A549 (cell line): ENCODE data around the gene TMPRSS2.

Experiments used
- BCL3 ChIP-seq: fragments of >200 bp; sonication (Bioruptor Twin); formaldehyde crosslinking; IDR thresholded peaks from 3 replicates; pipeline ENCODE4 v1.6.1; 2016
- BHLHE40 ChIP-seq: IDR thresholded peaks from 2 replicates; pipeline ENCODE4 v1.6.1; 2012; ENCODE audit warnings: low read depth, low read length, inconsistent platforms
- CEBPB ChIP-seq, 2 experiments: fragments of >200 bp in 1 of 2; sonication (Bioruptor Twin) in 1 of 2; formaldehyde crosslinking in 1 of 2; IDR thresholded peaks; 2 replicates each; pipeline ENCODE4 v1.6.1; 2012 to 2016
- CTCF ChIP-seq: fragments of >200 bp; sonication (Bioruptor Twin); formaldehyde crosslinking; IDR thresholded peaks from 3 replicates; pipeline ENCODE4 v1.5.1; 2016
- GATA3 ChIP-seq: IDR thresholded peaks from 2 replicates; pipeline ENCODE4 v1.6.1; 2012; ENCODE audit warnings: borderline replicate concordance
- HMGXB4 ChIP-seq: fragments of 250-450 bp; sonication (Bioruptor Pico); IDR thresholded peaks from 2 replicates; pipeline ENCODE4 v1.5.0; 2021; ENCODE audit warnings: mild to moderate bottlenecking, moderate library complexity, borderline replicate concordance
- NFE2L2 ChIP-seq: fragments of 150-350 bp; conservative IDR thresholded peaks from 2 replicates; pipeline ENCODE4 v1.6.1; 2014; ENCODE audit warnings: low read length
- POLR2A ChIP-seq: IDR thresholded peaks from 2 replicates; pipeline ENCODE4 v1.6.1; 2012; ENCODE audit warnings: mild to moderate bottlenecking, low read length
- RAD21 ChIP-seq, 2 experiments: fragments of >200 bp in 1 of 2; sonication (Bioruptor Twin) in 1 of 2; formaldehyde crosslinking in 1 of 2; IDR thresholded peaks in 1 of 2; conservative IDR thresholded peaks in 1 of 2; 2 replicates in 1 of 2; 3 replicates in 1 of 2; pipeline ENCODE4 v1.6.1; 2012 to 2018; ENCODE audit warnings: inconsistent platforms in 1 of 2
- REST ChIP-seq: fragments of 200-600 bp; sonication (generic); IDR thresholded peaks from 2 replicates; pipeline ENCODE4 v1.6.1; 2016; ENCODE audit warnings: antibody characterized with exemption, mild to moderate bottlenecking, moderate library complexity
- RNF2 ChIP-seq: fragments of 200-600 bp; sonication (generic); IDR thresholded peaks from 2 replicates; pipeline ENCODE4 v1.6.1; 2016; ENCODE audit warnings: low read depth, mild to moderate bottlenecking, antibody characterized with exemption, moderate library complexity, borderline replicate concordance
- SMC3 ChIP-seq: fragments of >200 bp; sonication (Bioruptor Twin); formaldehyde crosslinking; IDR thresholded peaks from 3 replicates; pipeline ENCODE4 v1.6.1; 2018; ENCODE audit warnings: inconsistent platforms
- USF2 ChIP-seq: fragments of 450-650 bp; IDR thresholded peaks from 2 replicates; pipeline ENCODE4 v1.6.1; 2014; ENCODE audit warnings: antibody characterized with exemption
- ZNF302 ChIP-seq: fragments of 250-450 bp; sonication (Bioruptor Pico); IDR thresholded peaks from 2 replicates; pipeline ENCODE4 v1.9.0; 2021; ENCODE audit warnings: inconsistent platforms, mild to moderate bottlenecking, moderate library complexity

GRCh38 chr21:41511858-41512257, 3.9 kb upstream of the TMPRSS2 start:
- TF ChIP-seq POLR2A (no peak), ZNF302 (CRISPR knock-in tag) (no peak), CTCF (no peak), BHLHE40 (no peak), HMGXB4 (no peak), USF2 (no peak), BCL3 (no peak), NFE2L2 (no peak), CEBPB (IDR thresholded peaks at IDR 0.05) (no peak), REST (no peak), RNF2 (no peak), RAD21 (conservative IDR thresholded peaks at IDR 0.05 in 1 of 2, IDR thresholded peaks at IDR 0.05 in 1 of 2) (no peak), GATA3 (no peak), SMC3 (no peak)
